NCI-H1048 (cell line): ENCODE measurements around the gene SLC29A2.
"Not testable (repeated sequence)": the region's sequence is repeated elsewhere in the genome, so short reads cannot be mapped to it uniquely, and the experiment has no call there.

ENCODE experiments used
- DNase-seq: peaks from one replicate; lab custom pipeline; 2025; lab: John Stamatoyannopoulos, UW

SLC29A2 gene

GRCh38 chr11:66333896-66334604 lies 37.5 kb downstream of the SLC29A2 start:
- no peak for DNase-seq

DNA sequence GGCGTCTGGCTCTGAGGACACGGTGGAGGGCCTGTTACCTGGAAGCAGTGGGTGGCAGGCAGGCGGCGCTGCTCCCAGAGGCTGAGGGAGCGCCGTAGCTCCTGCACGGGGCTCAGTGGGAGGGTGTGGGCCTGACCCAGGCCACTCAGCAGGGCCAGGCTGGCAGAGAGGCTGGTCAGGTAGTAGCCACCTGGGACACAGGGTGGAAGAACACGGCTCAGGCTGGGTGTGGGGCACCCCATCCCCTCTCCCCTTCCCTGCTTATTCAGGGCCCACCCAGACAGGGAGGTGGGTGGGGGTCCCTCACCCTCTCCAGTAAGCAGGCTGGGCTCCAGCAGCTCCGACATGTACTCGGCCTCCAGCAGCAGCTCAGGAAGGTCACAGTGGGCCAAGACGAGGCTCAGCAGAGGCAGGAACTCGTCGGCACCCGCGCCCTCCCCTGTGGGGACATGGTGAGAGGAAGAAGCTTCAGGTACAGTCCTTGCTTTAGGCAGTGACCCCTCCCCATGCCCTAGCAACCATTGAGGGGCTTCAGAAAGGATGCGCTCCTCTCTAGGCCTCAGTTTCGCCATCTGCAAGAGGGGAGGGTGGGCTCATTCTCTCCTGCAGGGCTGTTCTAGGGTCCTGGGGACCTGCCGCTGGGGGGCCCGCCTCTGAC lies 38.2 kb downstream of the SLC29A2 start:
- DNase-seq, result no peak

GRCh38 chr11:66332371-66333219 lies 39.0 kb downstream of the SLC29A2 start:
- DNase-seq, result no peak

DNA sequence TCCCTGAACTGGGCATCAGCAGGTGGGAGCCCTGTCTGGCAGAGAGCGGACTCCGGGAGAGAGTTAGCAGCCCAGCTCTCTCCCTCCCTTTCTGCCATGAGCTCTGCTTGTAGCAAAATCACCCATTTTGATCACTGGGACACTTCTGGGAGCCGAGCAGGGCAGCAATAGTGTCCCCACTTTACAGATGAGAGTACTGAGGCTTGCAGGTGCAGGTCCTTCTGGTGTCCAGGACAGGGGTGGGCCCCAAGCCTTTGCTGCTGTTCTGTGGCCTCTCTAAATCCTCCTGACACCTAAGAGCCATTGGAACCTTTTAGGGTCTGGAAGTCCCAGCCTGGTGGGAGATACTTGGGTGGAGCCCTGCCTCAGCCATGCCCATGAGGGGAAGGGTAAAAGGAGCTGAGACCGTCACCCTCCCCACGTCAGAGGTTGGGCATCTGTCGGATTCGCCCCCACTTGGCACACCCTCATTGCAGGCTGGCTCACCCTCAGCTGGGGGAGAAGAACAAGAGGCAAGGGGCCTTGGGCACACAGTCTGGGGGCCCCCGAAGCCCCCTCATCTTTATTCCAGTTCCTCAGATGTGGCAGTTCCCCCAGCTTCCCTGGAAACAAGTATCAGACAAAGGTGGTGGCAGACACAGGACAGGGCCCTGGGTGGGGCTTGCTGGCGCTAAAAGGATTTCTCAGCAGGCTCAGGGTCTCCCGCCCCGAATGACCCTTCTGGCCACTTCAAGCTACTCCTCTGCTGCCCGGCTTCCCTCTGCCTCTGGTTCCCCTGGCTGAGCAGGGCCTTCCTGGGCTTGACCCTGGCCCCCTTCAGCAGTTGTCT lies 39.8 kb downstream of the SLC29A2 start:
- DNase-seq, result no peak

DNA sequence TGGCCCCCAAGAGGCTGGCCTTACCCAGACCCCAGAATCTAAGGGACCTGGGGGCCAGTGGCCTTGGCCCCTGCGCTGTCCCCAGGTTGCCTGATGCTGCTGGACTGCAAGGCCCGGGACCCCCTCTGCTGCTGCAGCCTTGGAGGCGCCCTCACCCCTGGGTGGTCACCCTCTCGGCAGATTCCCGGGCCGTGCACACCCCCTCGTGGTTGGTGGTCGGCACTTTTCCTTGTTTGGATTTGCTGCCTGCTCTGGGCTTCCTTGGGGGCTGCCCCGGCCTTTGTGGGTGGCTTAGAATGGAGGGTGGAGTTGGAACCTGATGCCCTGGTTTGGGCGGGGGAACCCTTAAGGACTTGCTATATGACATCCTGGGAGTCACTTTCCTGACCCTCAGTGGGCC lies 40.6 kb downstream of the SLC29A2 start:
- no peak for DNase-seq

- no peak for DNase-seq
Observed at GRCh38 chr11:66329165-66329673, 42.3 kb downstream of the SLC29A2 start.

DNA sequence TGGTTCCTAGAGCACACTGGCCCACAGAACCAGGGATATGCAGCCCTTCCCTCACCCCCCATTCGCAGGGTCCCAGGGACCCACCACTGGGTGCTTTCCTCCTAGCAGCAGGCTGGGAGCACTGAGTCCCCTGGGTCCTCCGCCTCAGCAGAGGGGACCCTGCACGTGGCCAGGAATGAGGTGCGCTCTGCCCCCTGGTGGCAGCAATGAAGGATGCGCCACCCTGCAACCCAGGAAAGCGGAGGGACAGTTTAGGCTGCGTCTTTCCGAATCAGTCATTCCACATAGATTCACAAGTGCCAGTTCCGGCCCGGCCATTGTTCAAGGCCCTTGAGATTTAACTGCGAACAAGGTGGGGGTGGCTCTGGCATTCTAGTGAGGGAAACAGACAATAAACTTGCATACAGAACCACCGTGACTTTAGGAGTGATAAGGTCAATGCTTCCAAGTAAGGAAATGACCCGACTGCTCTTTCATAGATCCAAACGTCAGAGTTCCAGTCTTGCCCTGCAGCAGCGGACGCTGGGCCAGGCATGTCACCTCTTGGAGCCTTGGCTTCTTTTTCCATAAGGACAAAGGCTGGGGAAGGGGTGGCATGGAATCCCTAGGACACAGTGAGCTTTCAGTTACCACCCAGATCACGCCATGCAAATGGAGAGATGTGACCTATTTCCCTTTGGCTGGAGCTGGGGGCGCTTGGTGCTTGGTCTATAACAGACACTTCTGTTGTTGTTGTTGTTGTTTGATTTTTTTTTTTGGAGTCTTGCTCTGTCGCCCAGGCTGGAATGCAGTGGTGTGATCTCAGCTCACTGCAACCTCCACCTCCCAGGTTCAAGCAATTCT lies 43.0 kb downstream of the SLC29A2 start:
- no peak for DNase-seq

DNA sequence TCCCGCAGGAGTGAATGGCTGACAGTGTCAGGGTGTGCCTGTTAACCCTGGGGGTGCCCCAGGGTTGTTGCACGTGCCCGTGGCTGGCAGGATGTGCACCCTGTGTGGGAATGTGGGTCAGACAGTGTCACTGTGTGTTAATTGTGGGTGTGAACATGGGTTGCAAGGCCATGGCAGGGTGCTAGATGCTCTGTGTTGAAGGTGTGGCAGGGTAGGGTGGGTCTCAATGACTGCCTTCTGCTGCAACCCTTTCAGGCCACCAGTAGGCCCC lies 43.6 kb downstream of the SLC29A2 start:
- no peak for DNase-seq

GRCh38 chr11:66327171-66328030 lies 44.2 kb downstream of the SLC29A2 start:
- DNase-seq, result no peak

GRCh38 chr11:66326261-66327111 lies 45.1 kb downstream of the SLC29A2 start:
- no peak for DNase-seq

- no peak for DNase-seq
Observed at GRCh38 chr11:66325263-66325671, 46.3 kb downstream of the SLC29A2 start.

DNA sequence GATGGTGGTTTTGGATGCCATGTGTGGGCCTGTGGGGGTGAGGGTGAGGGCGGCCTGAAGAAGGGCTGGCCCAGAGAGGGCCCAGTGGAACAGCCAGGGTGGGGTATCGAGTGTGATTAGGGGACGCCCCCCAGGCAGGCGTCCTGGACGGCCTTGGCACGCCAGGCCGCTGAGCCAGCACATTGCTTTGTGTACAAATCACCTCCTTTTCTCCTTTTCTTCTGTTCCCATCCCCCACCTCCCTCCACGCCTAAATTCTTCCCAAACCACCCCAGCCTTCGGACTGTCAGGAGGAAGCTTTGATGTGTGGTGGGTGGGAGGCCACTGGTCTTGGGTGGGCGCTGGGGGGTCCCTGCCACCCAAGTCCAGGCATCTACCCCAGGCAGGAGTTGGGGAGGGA lies 46.9 kb downstream of the SLC29A2 start:
- no peak for DNase-seq

- no peak for DNase-seq
Observed at GRCh38 chr11:66323684-66324083, 47.9 kb downstream of the SLC29A2 start.

- DNase-seq, result no peak
Observed at GRCh38 chr11:66322732-66323427, 48.7 kb downstream of the SLC29A2 start.

- no peak for DNase-seq
Observed at GRCh38 chr11:66321606-66322005, 50.0 kb downstream of the SLC29A2 start.

DNA sequence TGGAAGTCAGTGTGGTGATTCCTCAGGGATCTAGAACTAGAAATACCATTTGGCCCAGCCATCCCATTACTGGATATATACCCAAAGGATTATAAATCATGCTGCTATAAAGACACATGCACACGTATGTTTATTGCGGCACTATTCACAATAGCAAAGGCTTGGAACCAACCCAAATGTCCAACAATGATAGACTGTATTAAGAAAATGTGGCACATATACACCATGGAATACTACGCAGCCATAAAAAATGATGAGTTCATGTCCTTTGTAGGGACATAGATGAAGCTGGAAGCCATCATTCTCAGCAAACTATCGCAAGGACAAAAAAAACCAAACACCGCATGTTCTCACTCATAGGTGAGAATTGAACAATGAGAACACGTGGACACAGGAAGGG lies 50.8 kb downstream of the SLC29A2 start:
- DNase-seq, result not testable (repeated sequence)

- DNase-seq, result not testable (repeated sequence)
Observed at GRCh38 chr11:66320289-66320688, 51.3 kb downstream of the SLC29A2 start.

- no peak for DNase-seq
Observed at GRCh38 chr11:66318600-66318970, 53.0 kb downstream of the SLC29A2 start.
